Measurements from ENCODE around the gene CFAP68.

DNA sequence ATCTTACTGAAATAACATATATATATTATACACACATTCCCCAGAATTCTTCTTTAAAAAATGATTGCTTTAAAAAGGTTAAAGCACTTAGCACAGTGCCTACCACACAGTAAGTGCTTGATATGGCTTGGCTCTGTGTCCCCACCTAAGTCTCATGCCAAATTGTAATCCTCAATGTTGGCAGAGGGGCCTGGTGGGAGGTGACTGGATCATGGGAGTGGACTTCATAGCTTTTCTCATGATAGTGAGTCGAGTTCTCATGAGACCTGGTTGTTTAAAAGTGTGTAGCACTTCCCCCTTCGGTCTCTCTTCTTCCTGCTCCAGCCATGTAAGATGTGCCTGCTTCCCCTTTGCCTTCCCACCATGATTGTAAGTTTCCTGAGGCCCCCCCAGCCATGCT lies 26.1 kb downstream of the CFAP68 start:
- TF ChIP-seq POLR2A (IDR thresholded peaks at IDR 0.05) (no peak), POLR2AphosphoS5 (IDR thresholded peaks at IDR 0.05) (no peak), EP300 (IDR thresholded peaks at IDR 0.05) (no peak)
- TF ChIP-seq, protein P1, sequence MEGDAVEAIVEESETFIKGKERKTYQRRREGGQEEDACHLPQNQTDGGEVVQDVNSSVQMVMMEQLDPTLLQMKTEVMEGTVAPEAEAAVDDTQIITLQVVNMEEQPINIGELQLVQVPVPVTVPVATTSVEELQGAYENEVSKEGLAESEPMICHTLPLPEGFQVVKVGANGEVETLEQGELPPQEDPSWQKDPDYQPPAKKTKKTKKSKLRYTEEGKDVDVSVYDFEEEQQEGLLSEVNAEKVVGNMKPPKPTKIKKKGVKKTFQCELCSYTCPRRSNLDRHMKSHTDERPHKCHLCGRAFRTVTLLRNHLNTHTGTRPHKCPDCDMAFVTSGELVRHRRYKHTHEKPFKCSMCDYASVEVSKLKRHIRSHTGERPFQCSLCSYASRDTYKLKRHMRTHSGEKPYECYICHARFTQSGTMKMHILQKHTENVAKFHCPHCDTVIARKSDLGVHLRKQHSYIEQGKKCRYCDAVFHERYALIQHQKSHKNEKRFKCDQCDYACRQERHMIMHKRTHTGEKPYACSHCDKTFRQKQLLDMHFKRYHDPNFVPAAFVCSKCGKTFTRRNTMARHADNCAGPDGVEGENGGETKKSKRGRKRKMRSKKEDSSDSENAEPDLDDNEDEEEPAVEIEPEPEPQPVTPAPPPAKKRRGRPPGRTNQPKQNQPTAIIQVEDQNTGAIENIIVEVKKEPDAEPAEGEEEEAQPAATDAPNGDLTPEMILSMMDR (IDR thresholded peaks at IDR 0.05), result no peak

Data from sigmoid colon (tissue), 4 donors.